Measurements from ENCODE around the gene NXN.

Gene NXN

GRCh38 chr17:979539-980405 is at the start of gene NXN:
Gene NXN (minus strand): TSS chr17:979776.
- DNase-seq (ENCODE audit: low read depth in 2 of 2, low spot score in 1 of 2): peak; percentile 85 to 91

- DNase-seq (ENCODE audit: low read depth in 2 of 2, low spot score in 1 of 2): no peak
These were observed 47.5 kb upstream of the NXN start for GRCh38 chr17:1027044-1027443.

DNA sequence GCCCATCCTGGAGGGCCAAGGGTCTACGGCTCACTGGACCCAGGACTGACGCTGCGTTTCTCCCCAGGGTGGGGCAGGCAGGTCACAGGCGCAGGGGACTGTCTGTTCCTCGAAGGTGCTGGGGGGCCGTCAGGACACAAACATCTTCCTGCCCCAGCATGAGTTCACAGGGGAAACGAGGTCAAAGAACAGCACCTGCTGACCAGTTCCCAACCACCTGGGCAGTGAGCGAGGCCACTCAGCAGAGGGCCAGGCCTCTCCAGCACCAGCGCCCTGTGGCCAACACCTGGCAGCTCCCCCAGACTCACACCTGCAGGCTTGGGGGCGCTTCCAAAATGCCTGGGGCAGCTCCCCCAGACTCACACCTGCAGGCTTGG is 47.0 kb upstream of the NXN start:
- DNase-seq (ENCODE audit: low read depth in 2 of 2, low spot score in 1 of 2): no peak

DNA sequence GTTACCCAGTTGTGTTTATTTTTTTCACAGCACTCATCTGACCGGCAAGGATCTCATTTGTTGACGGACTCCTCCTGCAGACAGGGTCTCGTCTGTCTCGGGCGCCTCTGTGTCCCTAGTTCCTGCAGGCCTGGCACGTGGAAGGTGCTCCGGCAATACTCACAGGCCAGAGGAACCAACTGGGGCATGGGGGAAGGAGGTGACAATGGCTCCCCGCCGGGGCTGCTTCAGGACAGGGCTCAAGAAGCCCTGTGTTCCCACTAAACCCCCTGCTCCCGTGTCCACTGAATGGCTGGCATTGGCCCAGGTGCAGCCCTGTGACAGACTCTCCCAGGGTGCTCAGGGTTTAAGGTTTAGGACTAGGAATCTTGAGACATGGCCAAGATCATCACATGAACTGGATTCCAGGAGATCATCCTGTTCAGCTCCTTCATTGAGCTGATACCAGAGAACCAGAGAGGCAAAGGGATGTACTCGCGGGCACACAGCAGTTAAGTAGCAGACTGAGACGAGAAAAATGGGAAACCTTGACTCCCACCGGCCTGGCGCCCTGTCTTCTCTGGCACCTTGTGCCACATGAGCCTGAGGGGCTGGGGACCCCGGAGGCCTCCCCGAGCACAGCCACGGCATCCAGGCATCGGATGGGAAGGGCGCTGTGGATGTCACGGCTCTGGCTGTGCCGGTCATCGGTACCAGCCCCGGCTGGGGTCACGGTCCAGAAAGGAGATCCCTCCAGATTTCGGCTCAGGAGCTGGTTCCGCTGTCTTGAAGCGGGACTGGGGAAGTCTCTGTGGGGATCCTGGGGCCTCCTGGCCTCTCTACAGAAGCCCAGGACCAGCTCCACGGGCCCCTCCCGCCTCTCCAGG is 46.4 kb upstream of the NXN start:
- no peak for DNase-seq (ENCODE audit: low read depth in 2 of 2, low spot score in 1 of 2)

GRCh38 chr17:1024076-1024475 is 44.5 kb upstream of the NXN start:
- no peak for DNase-seq (ENCODE audit: low read depth in 2 of 2, low spot score in 1 of 2)

DNA sequence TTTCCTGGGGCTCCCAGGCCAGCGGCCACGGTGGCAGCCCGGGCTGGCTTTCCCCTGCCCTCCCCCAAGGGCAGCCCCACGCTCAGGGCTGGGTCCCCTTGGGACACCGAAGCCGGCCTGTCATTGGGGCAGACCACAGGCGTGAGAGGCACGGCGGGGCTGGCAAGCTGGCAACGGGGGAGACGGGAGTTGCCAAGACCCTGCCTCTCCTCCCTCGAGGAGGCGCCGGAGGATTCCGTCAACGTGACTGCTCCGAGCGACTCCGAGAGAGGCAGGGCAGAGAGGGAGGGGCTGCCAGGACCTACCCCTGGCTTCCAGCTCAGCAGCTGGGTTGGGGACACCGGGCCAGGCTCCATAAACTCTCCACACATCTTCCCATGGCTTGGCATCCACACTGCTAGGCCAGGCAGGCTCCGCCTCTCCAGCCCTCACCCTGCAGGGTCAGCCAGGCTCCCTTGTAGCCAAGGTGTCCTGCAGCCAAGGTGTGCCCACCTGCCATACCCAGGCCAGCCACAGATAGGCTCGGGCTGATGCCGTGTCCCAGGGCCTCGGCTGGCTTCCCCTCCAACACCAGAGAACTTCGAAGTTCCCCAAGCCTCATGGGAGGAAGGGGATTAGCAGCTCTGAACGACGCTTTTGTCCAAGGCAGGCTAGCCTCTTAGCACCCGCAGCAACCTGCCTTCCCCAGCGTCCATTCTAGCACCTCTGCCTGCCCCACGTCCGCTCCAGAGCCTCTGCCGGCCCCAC is 42.9 kb upstream of the NXN start:
- DNase-seq (ENCODE audit: low read depth in 2 of 2, low spot score in 1 of 2): no peak

- DNase-seq (ENCODE audit: low read depth in 2 of 2, low spot score in 1 of 2): no peak
These were observed 41.6 kb upstream of the NXN start for GRCh38 chr17:1021147-1021546.

GRCh38 chr17:1019451-1019850 is 39.9 kb upstream of the NXN start:
- no peak for DNase-seq (ENCODE audit: low read depth in 2 of 2, low spot score in 1 of 2)

DNA sequence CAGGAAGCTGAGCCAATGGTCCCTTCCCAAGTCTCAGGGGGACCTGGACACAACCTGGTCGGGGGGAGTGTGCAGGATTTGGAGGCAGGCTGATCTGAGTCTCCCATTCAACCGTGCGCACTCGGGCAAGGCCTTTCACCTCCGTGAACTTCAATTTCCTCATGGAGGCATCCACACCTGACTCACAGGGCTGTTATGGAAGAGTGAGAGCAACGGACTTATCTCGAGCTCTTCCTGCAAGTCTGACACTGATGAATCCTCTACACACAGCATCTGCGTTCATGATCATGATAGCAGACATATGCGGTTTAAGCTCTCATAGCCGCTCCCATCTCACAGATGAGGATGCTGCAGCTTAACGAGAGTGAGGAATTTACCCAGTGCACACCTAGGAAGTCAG is 39.0 kb upstream of the NXN start:
- no peak for DNase-seq (ENCODE audit: low read depth in 2 of 2, low spot score in 1 of 2)

- no peak for DNase-seq (ENCODE audit: low read depth in 2 of 2, low spot score in 1 of 2)
These were observed 34.1 kb upstream of the NXN start for GRCh38 chr17:1013729-1014090.

DNA sequence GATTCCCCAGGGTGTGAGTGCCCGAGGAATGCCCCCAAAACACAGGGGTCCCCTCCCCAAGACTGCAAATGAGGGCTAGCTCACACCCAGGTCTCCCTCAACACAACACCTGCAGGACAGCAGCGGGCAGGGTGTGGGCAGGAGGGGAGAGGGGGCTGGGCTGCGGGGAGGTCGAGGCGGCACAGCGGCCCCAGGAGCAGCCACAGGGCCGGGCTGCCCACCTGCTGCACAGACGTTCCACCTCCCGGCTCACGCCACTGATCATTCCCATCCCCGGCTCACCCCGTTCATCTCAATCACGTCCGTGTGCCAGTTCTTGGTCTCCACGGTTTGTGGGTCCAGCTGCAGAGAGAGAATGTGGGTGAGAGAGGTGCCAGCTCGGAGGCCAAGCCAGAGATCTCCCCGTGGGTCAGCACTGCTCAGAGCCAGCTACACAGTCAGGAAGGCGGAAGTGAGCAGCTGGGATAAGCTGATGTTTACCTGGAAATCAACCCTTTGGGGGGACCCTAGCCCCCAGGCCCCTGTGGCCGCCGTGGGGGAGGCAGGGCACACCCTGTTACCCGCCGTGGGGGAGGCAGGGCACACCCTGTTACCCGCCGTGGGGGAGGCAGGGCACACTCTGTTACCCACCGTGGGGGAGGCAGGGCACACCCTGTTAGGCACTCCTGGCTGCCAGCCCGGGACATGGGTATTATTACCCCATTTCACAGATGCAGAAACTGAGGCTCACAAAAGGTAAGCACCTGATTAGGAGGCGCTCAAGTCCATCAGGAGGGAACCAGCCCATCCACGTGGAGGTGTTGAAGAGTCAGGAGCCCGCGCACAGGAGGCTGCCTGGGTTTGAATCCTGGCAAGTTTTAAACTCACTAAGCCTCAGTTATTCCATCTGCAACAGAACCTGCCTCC is 33.5 kb upstream of the NXN start:
- DNase-seq (ENCODE audit: low read depth in 2 of 2, low spot score in 1 of 2): no peak

DNA sequence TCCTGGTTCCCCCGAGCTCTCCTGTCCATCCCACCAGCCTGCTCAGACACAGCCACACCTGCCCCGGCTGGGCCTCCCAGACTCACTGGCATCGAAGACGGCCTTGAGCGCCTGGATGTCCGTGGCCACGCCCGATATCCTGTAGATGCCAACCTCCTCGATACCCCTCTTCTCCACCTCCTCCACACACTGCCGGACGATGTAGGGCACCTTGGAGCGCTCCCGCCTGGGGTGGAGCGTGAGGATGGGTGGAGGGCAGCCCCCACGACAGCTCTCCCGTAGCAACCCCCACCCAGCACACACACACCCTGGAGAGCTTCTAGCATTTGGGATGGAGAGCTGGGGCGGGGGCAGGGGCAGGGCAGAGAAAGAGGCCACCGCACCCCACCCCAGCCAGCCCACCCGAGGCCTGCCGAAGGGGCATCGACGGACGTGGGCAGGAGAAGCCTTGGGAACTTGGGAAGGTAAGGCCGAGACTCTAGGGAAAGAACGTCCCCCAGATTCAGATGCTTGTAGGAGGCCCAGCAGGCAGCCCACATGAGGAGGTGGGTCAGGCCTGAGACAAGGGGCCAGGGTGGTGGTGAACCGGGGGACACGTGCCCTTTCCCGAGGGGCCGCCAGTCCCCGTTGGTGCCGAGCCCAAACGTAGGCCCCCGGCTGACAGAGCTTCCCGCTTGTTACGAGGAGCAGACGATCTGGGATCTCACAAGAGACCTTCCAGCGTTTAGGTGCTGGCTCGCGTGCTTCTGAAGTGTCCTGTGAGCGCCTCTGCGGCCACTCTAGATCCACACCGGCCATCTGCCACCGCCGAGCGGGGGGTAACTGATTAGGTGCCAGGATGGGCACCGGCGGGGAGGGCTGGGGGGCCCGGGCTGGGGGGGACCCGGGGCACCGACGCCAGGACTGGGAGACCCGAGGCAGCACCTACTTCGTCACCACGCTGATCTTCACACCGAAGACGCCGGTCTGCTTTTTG is 32.5 kb upstream of the NXN start:
- DNase-seq (ENCODE audit: low read depth in 2 of 2, low spot score in 1 of 2): no peak

DNA sequence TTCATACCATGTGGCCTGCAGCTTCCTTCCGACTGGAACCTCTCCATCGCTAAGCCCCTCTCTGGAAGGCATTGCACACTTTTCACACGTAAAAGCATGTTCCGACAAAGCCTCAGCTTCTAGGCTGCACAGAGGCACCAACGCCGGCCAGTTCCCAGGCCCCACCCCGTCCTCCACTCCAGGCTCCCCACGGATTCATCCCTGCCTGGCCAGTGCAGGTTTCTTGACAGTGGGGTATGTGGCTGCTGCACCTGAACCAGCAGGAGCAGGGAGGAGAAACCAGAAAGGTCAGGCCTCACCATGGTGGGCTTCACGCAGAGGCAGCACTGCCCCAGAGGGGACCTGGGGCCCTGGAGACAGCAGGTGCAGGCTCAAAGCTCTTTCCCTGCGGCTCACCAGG is 31.6 kb upstream of the NXN start:
- DNase-seq (ENCODE audit: low read depth in 2 of 2, low spot score in 1 of 2): no peak

- no peak for DNase-seq (ENCODE audit: low read depth in 2 of 2, low spot score in 1 of 2)
These were observed 31.0 kb upstream of the NXN start for GRCh38 chr17:1010586-1010985.

DNA sequence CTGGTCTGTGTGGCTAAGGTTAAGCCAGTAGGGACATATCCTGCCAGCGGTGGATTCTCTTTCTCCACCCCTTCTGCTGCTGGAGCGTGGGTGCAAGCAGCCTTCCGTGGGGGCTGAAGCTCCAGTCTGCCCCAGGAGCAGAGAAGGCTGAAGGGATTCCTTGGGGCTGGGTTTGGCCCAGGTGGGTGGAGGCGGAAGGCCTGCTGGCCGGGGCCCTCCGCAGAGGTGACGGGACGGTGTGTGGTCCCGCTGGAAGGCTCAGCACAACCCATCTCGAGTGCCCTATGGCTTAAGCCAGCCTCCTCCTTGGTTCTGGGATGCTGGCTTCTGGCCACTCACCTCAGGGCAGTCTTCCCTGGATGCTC is 30.5 kb upstream of the NXN start:
- DNase-seq (ENCODE audit: low read depth in 2 of 2, low spot score in 1 of 2): no peak

- no peak for DNase-seq (ENCODE audit: low read depth in 2 of 2, low spot score in 1 of 2)
These were observed 29.9 kb upstream of the NXN start for GRCh38 chr17:1009229-1010085.

DNA sequence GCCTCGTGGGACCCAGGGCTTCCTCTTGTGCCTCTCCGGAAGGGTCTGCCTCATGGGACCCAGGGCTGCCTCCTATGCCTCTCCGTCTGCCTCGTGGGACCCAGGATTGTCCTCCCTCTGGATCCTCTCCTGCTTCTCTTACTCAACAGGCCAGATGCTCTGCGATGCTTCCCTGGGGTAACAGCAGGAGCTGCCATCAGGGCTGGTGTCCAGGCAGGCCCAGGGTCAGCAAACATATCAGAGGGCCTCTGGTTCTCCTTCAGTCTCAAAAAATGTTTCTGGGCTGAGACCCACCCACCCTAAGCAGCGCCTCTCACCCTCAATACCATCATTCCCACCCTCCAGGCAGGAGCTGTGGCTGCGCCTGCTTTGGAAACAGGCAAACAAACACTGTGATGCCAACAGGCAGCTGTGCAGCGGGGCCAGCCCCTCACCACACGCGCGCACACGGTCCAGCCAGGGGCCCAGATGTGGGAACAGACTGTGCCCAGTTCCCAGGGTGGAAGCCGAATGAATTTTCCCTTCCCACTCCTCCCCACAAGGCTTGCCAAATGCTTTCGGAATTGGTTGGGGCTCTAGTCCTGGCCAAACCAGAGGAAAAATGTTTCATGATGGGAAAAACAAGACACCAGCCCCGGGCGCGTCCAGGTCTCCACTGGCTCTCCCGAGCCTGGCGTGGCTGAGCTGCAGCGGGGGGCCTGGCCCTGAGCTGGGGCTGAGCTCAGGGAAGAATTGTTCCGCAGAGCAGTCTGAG is 28.6 kb upstream of the NXN start:
- no peak for DNase-seq (ENCODE audit: low read depth in 2 of 2, low spot score in 1 of 2)
